GM18858 (cell line): Measurements from ENCODE around the gene NID2.

Experiments
- ATAC-seq: cut with Tn5 transposase; IDR thresholded peaks from one replicate; pipeline ENCODE4 v1.9.1; 2021; ENCODE audit not compliant: unreplicated experiment

NID2 gene, protein sequence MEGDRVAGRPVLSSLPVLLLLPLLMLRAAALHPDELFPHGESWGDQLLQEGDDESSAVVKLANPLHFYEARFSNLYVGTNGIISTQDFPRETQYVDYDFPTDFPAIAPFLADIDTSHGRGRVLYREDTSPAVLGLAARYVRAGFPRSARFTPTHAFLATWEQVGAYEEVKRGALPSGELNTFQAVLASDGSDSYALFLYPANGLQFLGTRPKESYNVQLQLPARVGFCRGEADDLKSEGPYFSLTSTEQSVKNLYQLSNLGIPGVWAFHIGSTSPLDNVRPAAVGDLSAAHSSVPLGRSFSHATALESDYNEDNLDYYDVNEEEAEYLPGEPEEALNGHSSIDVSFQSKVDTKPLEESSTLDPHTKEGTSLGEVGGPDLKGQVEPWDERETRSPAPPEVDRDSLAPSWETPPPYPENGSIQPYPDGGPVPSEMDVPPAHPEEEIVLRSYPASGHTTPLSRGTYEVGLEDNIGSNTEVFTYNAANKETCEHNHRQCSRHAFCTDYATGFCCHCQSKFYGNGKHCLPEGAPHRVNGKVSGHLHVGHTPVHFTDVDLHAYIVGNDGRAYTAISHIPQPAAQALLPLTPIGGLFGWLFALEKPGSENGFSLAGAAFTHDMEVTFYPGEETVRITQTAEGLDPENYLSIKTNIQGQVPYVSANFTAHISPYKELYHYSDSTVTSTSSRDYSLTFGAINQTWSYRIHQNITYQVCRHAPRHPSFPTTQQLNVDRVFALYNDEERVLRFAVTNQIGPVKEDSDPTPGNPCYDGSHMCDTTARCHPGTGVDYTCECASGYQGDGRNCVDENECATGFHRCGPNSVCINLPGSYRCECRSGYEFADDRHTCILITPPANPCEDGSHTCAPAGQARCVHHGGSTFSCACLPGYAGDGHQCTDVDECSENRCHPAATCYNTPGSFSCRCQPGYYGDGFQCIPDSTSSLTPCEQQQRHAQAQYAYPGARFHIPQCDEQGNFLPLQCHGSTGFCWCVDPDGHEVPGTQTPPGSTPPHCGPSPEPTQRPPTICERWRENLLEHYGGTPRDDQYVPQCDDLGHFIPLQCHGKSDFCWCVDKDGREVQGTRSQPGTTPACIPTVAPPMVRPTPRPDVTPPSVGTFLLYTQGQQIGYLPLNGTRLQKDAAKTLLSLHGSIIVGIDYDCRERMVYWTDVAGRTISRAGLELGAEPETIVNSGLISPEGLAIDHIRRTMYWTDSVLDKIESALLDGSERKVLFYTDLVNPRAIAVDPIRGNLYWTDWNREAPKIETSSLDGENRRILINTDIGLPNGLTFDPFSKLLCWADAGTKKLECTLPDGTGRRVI (N-terminal part only)

DNA sequence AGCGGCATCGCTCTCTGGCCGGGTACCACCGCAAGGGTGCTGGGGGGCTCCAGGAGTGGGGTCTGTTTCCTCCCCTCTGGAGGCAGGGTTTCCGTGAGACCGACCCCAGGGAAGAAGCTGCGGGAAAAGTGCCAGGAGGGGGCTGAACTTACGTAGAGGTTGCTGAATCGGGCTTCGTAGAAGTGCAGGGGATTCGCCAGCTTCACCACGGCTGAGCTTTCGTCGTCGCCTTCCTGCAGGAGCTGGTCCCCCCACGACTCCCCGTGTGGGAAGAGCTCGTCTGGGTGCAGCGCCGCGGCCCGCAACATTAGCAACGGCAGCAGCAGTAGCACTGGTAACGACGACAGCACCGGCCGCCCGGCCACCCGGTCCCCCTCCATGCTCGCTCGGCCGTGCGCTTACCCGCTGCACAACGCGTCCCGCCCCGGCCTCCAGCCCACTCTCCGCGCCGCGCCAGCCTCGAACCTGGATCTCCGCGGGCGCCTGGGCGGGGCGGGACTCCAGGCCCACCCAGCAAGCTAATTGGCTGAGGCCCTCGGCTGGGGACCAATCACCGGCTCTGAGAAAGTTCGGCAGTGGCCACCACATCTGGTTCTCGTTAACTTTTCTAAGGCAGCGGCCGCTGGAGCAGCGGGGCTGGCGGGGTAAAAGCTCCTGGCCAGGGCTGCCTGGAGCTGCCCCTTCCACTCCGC is at the start of gene NID2:
TSS of gene NID2 (minus strand) at position 445 of the 692 bp plus-strand sequence. CDS start at position 380, 65 bp downstream.
- ATAC-seq, result no peak

- ATAC-seq, result no peak
Observed at GRCh38 chr14:52117111-52117832, 48.4 kb upstream of the NID2 start.

- ATAC-seq, result no peak
Observed at GRCh38 chr14:52115286-52115685, 46.4 kb upstream of the NID2 start.

GRCh38 chr14:52112336-52113018 is 43.6 kb upstream of the NID2 start:
- no peak for ATAC-seq

- ATAC-seq, result no peak
Observed at GRCh38 chr14:52111583-52111982, 42.7 kb upstream of the NID2 start.

GRCh38 chr14:52110441-52111086 is 41.7 kb upstream of the NID2 start:
- no peak for ATAC-seq

DNA sequence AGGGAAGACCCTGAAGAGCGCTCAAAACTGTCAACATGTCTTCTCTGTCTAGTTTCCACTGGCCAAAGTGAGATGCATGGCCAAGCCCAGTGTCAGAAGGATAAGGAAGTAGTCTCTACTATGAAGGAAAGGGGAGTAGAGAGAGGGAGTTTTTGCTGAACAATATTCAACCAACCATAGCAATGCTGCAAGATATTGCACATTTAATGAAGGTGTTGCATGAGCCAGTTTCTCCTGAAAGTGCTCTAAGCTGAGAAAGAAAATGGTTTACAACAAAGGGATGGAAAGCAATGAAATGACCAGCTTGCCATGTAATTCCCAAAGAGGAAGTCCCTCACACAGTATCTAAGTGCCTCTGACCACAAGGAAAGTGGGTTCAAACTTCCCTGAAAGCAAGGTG is 40.0 kb upstream of the NID2 start:
- no peak for ATAC-seq

DNA sequence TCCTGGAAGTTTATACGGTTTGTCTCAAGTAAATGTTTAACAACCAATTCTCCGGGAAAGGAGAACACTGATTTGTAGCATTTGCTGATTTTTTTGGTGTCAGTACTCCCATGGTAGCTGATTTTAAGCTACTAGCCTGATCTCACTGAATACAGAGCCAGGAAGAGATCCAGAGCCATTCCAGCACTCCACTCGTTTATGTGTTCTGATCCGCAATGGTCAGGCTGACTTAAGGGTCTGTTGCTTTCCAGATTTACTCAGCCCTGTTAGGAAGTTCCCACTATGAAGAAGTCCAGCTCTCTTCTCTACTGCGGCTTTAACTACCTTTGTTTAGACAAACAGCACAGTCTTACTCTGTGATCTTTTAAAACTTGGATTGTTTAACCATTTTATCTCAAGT is 38.0 kb upstream of the NID2 start:
- no peak for ATAC-seq

DNA sequence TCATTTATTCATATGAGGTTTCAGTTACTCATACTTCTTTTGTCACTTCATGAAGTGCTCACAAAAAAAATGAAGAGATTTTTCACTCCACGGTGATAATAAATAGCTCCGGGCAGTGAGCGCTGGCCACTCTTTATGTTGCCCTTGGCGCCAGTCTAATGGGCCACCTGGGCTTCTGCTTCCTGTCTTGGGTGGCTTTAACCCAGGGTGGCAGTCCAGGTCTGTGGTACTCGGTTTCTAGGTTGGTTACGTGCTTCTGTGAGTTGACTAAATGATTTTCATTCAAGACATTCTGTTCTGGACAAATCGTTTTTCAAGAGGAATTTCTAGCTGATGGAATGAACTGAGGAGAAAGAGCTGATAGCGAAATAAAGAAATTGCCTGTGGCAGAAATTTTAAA is 34.6 kb upstream of the NID2 start:
- no peak for ATAC-seq

- no peak for ATAC-seq
Observed at GRCh38 chr14:52095794-52096193, 26.9 kb upstream of the NID2 start.

- ATAC-seq, result no peak
Observed at GRCh38 chr14:52095336-52095735, 26.5 kb upstream of the NID2 start.

GRCh38 chr14:52094546-52095271 is 25.9 kb upstream of the NID2 start:
- ATAC-seq, result no peak

DNA sequence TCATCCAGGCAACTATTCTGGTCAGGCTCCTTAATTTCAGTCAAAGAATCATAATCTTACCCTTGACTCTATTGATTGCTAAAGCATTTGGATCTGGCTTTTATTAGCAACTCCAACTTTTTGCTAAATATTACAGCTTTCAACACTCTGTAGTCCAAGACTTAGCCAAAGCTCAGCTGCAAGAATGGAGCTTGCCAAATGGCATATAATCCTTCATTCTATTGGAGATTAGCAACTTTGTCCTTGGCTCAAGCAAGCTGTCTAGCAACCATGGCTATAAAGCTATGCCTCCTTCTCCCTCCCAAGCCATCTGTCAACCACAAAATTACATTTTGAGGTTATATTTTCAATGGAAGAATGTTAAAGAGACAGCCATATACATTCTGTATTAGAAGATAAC is 23.1 kb upstream of the NID2 start:
- ATAC-seq, result no peak

- ATAC-seq, result no peak
Observed at GRCh38 chr14:52090936-52091335, 22.1 kb upstream of the NID2 start.

DNA sequence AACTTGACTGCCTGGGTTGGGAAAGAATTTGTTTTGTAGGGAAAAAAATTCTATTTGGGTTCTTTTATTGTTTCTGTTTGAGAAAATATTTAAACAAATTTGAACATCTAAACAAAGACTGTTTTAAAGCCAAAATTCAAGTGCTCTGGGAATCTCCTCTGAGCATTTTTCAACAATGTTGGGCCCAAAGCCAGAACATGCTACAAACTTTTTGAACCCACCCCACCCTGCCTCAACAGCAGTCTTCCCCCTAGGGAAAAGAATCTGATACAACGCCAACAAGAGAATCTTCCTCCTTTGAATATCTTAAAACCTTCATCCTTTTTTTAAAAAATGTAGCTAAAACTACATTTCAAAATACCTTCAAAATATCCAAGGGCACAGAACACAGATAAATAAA is 20.4 kb upstream of the NID2 start:
- ATAC-seq, result no peak

- ATAC-seq, result no peak
Observed at GRCh38 chr14:52086711-52087110, 17.9 kb upstream of the NID2 start.

- ATAC-seq, result no peak
Observed at GRCh38 chr14:52082903-52083302, 14.0 kb upstream of the NID2 start.

DNA sequence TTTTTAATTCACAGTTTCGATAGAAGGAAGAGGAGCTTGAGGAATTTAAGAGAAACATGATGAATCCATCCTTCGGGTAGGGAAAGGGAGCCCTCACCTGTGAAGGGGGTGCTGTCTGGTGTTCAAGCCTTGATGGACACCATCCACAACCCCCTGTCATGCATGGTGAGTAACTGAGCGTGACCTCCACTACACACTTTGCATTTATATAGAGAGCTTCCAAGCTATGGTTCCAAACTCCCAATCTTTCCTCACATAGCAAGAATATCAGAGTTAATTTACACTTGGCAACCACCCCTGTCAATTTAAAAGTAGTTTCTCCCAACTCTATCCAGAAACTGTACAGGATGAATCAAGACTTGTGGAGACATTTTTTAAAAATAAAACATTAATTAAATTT is 13.1 kb upstream of the NID2 start:
- ATAC-seq, result no peak
